HG03103 (cell line): ENCODE measurements around the gene DNAH8.
"Not testable (repeated sequence)": the region's sequence is repeated elsewhere in the genome, so short reads cannot be mapped to it uniquely, and the experiment has no call there.

ENCODE experiments used
- ATAC-seq: cut with Tn5 transposase; IDR thresholded peaks from one replicate; pipeline ENCODE4 v1.9.1; 2021; ENCODE audit warnings: low read depth; ENCODE audit not compliant: unreplicated experiment

DNAH8 gene

GRCh38 chr6:38696345-38696744, 18.8 kb upstream of the DNAH8 start:
- no peak for ATAC-seq

- ATAC-seq, result no peak
Observed at GRCh38 chr6:38697846-38698245, 17.3 kb upstream of the DNAH8 start.

- ATAC-seq, result not testable (repeated sequence)
Observed at GRCh38 chr6:38699702-38700101, 15.4 kb upstream of the DNAH8 start.

- no peak for ATAC-seq
Observed at GRCh38 chr6:38701551-38701950, 13.6 kb upstream of the DNAH8 start.

- ATAC-seq, result peak; percentile 99
Observed at GRCh38 chr6:38702558-38703397, 12.3 kb upstream of the DNAH8 start, which contains the start of gene GLO1. GLO1 (minus strand) TSS chr6:38703145; CDS start chr6:38703054, 91 bp downstream.

- ATAC-seq, result no peak
Observed at GRCh38 chr6:38703949-38704590, 11.0 kb upstream of the DNAH8 start.

GRCh38 chr6:38705924-38706323, 9.2 kb upstream of the DNAH8 start:
- ATAC-seq, result no peak

GRCh38 chr6:38708496-38708895, 6.6 kb upstream of the DNAH8 start:
- no peak for ATAC-seq

- no peak for ATAC-seq
Observed at GRCh38 chr6:38713812-38714211, 1.3 kb upstream of the DNAH8 start.

- ATAC-seq, result no peak
Observed at GRCh38 chr6:38714239-38715015, 684 bp upstream of the DNAH8 start.

GRCh38 chr6:38716825-38717224, 1.7 kb downstream of the DNAH8 start:
- no peak for ATAC-seq

- ATAC-seq, result no peak
Observed at GRCh38 chr6:38719358-38719757, 4.2 kb downstream of the DNAH8 start.

- no peak for ATAC-seq
Observed at GRCh38 chr6:38720295-38720694, 5.2 kb downstream of the DNAH8 start.

- ATAC-seq, result no peak
Observed at GRCh38 chr6:38722038-38722437, 6.9 kb downstream of the DNAH8 start.

- ATAC-seq, result no peak
Observed at GRCh38 chr6:38722727-38723334, 7.7 kb downstream of the DNAH8 start.

- no peak for ATAC-seq
Observed at GRCh38 chr6:38723783-38724182, 8.7 kb downstream of the DNAH8 start.

- no peak for ATAC-seq
Observed at GRCh38 chr6:38724343-38724742, 9.2 kb downstream of the DNAH8 start.

- no peak for ATAC-seq
Observed at GRCh38 chr6:38725414-38726183, 10.5 kb downstream of the DNAH8 start.

- no peak for ATAC-seq
Observed at GRCh38 chr6:38728203-38728602, 13.1 kb downstream of the DNAH8 start.
